AG04449 (cell line): ENCODE data around the gene EPHA5.

Source experiments
- CTCF ChIA-PET: fragments of 350-600 bp; formaldehyde crosslinking; extraction: SDS; loops from one replicate; lab custom pipeline; 2021; ENCODE audit warnings: antibody characterized with exemption; lab: Yijun Ruan, JAX
- POLR2A ChIA-PET: fragments of 400-600, 350-600 bp; formaldehyde crosslinking; extraction: SDS; loops from one replicate; lab custom pipeline; 2020; ENCODE audit warnings: antibody characterized with exemption, inconsistent platforms; lab: Yijun Ruan, JAX
- DNase-seq: peaks from one replicate; pipeline ENCODE4 v3.0.0-alpha.2; 2010; ENCODE audit warnings: low read depth, low spot score
- H3K4me3 ChIP-seq: 2 replicates; pipeline ENCODE4 v1.5.1; 2011; ENCODE audit warnings: low read depth, mild to moderate bottlenecking, control low read depth, low read length
- TF ChIP-seq, protein P1 (sequence below): IDR thresholded peaks from one replicate; pipeline ENCODE4 v1.5.1; 2011; ENCODE audit warnings: mild to moderate bottlenecking, moderate library complexity, low read length, control low read depth, inconsistent platforms; ENCODE audit not compliant: insufficient read depth; ENCODE audit errors: missing control alignments

The EPHA5 gene

DNA sequence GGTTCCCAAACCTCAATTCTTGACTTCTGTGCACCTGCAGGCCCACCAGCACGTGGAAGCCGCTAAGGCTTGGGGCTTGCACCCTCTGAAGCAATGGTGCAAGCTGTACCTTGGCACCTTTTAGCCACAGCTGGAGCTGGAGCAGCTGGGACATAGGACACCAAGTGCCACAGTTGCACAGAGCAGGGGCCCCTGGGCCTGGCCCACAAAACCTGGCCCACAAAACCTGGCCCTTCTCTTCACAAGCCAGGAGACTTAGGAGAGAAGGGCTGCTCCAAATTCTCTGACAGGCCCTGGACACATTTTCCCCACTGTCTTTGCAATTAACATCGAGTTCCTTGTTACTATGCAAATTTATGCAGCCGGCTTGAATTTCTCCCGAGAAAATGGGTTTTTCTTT, 197.8 kb downstream of the EPHA5 start:
- H3K4me3 ChIP-seq = no peak overlapping the region
- DNase-seq = no peak
- ChIA-PET CTCF (no interaction called here), POLR2A (no interaction called here)
- TF ChIP-seq, protein P1, sequence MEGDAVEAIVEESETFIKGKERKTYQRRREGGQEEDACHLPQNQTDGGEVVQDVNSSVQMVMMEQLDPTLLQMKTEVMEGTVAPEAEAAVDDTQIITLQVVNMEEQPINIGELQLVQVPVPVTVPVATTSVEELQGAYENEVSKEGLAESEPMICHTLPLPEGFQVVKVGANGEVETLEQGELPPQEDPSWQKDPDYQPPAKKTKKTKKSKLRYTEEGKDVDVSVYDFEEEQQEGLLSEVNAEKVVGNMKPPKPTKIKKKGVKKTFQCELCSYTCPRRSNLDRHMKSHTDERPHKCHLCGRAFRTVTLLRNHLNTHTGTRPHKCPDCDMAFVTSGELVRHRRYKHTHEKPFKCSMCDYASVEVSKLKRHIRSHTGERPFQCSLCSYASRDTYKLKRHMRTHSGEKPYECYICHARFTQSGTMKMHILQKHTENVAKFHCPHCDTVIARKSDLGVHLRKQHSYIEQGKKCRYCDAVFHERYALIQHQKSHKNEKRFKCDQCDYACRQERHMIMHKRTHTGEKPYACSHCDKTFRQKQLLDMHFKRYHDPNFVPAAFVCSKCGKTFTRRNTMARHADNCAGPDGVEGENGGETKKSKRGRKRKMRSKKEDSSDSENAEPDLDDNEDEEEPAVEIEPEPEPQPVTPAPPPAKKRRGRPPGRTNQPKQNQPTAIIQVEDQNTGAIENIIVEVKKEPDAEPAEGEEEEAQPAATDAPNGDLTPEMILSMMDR = no peak

DNA sequence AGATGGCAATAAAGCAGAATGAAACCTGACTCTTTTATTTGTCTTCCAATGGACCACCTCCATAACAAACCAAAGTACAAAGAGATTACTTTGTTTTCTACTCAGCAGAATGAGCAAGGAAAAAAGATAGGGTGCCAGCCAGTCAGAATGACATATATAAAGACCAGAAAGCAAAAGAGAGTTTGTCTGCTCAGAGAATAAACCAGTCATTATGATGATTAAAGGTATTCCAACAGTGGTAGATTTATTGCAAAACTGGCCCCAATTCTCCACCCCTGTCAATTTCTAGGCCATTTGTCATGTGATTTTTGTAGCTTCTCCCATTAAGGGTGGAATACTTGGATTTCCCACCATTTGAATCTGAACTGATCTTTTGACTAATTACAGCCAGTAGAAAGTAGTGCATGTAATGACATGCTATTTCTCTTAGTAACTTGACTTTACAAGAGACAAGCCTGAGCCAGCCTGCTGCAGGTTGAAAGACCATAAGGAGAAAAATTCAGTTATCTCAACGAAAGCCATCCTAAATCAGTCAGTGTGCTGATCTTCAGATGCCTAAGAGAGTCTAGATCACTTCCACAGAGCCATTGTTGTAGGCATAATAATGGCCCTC, 203.1 kb downstream of the EPHA5 start:
- DNase-seq = no peak
- no peak overlapping the region for H3K4me3 ChIP-seq
- ChIA-PET POLR2A (no interaction called here), CTCF (no interaction called here)
- TF ChIP-seq, protein P1 = no peak

DNA sequence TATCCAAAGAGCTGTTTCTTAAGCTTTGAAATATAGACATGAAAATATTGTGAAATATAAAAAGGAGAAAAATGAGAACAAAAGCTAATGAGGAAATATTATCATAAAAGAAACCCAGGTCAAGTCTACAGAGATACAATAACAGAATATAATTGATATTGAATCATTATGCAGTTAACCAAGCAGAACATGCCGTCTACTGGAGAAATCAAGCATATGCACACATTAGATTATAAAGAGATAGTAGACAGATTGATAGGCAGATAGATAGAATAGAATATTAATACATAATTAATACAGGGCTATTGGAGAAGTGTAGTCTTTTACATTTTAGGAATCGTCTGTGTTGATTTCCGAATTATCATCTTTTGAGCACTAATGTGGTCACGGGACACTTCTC, 208.5 kb downstream of the EPHA5 start:
- POLR2A ChIA-PET = no interaction called here

DNA sequence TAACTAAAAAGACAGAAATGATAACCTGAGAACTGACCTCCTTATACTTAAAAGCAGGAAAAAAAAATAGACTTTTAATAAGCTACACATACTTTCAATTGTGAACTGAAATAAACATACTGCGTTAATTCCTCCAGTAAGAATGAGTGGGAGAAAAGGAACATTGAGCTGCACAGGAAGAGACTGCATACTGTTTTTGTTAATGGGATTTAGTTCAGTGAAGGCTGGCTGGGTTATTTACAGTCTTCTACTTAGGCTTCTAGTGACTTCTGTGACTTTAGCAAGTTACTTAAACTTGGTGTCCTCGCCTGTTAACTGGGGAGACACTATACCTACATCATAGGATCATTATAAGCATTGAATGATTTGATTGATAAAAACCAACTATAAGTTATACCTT, 213.3 kb downstream of the EPHA5 start:
- TF ChIP-seq, protein P1 = no peak
- no peak for DNase-seq
- CTCF ChIA-PET = no interaction called here

More for the DNA sequence above, 208.5 kb downstream of the EPHA5 start:
- DNase-seq = no peak
- TF ChIP-seq, protein P1 = no peak
- CTCF ChIA-PET = no interaction called here
- H3K4me3 ChIP-seq = no peak overlapping the region

DNA sequence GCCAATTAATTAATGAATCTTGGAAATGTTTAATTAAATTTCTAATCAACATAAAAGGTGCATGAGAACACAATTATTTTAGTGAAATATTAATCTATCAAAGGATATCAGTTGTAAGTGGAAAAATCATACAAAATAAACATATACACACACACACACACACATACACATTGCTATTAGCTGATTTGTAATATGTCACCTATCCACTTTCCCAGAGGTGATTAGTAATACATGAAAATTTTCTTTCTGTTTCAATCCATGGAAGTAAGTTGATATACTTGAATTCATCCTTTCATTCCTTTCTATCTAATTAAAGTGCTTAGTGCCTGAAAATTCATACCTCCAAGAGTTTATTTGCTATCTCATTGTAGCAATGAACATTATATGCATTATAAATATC, 213.7 kb downstream of the EPHA5 start:
- DNase-seq = no peak
- TF ChIP-seq, protein P1 = no peak
- ChIA-PET POLR2A (no interaction called here), CTCF (no interaction called here)
- no peak overlapping the region for H3K4me3 ChIP-seq

More for the DNA sequence above, 213.3 kb downstream of the EPHA5 start:
- no peak overlapping the region for H3K4me3 ChIP-seq
- POLR2A ChIA-PET = no interaction called here

DNA sequence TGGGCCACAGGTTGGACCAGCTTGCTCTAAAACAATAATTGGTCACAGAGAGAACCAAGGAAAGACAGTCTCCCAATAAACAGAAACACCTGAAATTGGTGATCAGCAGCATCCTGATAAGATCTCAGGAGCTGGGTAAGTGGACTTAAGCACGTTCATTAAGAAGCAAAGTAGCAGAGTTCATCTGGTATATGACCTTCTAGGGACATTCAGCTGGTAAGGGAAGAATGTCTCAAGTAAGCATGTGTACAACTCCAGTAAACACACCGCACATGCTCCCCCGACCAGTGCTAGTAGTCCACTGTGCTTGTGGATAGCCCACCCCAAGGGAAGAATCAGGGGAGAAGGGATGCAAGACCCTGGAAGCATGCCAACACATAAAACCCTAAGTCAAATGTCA, 216.9 kb downstream of the EPHA5 start:
- TF ChIP-seq, protein P1 = no peak
- no peak for DNase-seq
- POLR2A ChIA-PET = no interaction called here
- no peak overlapping the region for H3K4me3 ChIP-seq
- CTCF ChIA-PET = no interaction called here
